Activated naive CD4-positive, alpha-beta T cell (primary cell): Measurements from ENCODE around the gene PCDH12.

Source experiments
- DNase-seq, 4 experiments: peaks; one replicate each; lab custom pipeline; 2025; lab: John Stamatoyannopoulos, UW

The PCDH12 gene

DNA sequence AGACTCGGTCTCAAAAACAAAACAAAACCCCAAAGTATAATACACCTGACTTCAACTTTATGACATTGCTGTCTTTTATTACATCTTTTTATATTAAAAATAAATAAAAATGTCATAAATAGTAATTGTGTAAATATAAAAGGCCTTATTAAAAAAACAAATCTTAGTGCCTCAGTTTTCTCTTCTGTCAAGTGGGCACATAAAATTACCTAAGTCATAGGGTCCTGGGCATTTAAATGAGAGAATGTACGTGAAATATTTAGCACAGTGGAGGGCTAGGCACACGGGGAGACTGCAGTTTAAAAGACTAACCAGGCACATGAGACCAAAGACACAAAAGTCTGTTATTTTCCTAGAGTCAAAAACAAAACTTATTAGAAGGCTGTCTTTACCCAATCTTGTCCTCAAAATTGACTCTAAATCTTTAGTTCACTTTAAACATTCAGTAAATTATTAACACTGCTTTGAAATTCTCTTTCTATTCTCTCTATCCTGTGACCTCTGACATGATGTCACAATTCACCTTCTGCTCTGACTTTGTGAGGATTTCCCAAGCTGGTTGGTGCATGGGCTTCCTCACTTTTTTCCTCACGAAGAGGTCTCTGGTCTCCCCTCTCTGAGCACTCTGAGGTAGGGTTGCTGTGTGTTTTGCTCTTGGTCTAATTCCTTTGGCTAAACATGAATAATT is 8.4 kb upstream of the PCDH12 start:
- DNase-seq = no peak

DNA sequence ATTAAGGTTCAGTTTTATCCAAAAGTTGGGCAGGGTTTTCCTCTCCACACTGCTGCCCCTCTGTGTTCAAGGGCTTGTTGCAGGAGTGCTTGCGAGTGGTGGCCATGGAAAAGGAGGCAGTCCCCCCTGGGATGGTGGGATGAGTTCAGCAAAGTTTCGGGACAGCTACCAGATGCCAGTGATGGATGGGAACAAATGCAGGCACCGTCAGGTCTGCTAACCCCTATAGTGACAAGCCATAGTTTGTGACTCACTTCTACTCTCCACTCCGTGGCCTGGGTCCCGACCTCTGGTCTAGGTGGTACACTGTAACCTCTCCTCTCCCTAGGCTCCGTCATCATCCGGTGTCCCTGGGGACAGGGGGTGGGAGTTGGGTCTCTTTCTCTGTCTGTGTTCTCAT is 7.1 kb upstream of the PCDH12 start:
- DNase-seq = no peak

DNA sequence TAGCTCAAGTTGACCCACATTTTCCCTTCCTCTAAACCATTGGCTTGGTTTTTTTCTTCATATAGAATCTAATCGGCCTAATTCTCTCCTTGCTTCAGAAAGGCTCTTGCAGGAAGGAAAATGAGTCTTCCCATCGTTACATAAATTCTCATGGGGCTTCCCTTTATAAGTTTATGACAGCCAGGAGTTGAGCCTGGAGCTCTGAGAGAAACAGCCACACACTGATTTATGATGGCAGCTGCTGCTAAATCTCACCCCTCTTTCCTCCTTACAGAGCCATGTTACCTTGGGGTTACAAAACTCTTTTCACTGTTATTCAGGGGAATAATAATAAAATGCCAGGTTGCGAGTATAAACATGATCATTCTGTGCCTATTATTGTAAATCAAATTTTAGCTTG is 5.7 kb upstream of the PCDH12 start:
- no peak for DNase-seq

DNA sequence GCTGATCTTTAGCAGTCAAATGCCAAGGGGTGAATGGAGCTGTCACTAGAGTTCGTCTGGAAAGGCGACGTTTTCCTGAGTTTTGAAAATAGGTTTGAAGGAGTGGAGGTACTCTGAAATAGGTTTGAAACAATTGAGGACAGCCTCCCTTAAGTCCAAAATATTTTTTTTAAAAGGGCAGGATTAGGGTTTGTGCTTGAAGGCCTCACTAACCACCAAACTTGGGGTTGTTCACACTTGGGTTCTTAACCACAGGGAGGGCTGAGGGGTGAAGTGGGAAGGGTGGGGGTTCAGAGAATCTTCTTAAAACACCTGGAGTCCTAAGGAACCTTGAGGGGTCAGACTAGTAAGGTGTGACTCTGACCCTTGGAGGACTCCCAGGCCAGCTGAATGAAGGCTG is 3.5 kb upstream of the PCDH12 start:
- DNase-seq = no peak

DNA sequence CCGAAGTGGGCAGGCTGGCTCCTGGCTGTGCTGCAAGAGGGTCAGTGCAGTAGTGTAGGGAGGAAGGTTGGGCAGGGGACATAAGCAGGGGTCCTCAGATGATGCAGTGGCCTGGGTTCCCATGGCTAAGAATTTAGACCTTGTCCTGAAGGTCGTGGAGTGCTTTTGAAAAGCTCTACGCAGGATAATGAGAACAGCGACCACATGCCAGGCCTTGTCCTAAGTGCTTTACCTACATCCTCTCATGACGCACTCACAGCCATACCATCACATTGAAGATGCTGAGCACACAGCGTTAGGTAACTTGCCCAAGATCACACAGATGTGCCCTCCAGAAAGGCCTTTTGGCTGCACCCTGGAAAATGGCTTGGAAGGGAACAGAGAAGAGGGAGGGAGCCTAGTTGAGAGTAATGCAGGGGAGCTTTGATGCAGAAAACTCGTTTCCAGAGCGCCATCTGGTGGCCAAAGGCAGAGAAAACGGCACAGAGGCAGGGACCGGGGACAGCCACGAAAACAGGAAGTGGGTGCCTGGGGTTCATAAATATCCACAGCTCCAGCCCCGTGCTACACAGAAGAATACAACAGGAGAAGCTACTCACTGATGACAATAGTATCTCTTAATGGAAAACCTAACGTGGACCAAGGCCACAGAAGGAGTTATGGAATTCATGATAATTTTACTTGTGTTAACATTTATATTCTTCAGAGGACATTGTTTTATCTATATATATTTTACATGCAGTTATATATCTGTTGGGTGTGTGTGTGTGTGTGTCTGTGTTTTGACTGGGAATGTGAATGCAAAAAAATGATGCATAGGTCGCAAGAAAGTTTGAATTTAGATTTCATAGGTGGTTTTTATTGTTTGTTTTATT is 2.7 kb upstream of the PCDH12 start:
- DNase-seq = peak; percentile 69 to 83 (median 76)

DNA sequence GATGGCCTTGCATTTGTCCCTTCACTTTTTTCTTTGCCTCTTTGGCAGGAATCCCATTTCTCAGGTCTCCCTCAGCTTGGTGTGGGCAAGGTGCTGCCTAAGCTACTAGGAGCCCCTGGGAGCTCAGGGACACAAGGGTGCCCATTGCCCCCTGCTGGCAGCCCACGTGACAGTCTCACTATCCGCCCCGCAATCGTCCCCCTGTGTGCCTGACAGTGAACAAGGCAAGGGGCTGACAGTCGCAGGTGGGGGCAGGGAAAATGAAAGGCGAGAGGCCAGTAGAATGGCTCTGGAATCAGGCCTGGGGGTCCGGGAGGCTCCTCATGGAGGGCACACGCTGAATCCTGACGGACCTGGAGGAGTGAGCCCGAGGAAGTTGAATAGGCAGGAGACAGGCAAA is 2.0 kb upstream of the PCDH12 start:
- DNase-seq = no peak

DNA sequence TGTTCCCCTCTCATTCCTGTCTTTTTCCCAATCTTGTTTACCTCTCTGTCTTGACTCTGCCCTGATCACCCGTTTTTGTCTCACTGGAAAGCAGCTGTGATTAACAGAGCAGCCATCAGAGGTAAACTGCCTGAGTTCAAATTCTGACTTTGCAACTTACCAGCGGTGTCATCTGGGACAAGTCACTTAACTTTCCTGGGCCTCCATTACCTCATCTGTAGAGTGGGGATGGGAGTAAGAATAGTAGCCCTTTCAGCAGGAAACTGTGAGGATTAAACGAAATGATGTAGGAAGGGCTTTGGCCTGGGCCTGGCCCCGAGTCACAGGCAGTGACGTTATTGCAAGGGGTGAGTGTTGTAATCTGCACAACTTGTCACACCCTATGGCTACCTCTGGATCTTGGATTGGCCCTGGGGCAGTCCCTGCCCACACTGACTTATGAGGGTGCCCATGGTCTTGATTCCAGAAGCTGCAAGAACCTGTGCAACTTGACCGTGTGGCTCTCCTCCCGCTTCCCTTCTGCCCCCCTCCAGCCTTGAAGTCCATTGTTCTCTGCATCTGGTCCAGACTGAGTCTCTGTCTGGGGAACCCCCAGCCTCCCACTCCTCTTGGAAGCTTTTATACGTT is 657 bp upstream of the PCDH12 start:
- no peak for DNase-seq

DNA sequence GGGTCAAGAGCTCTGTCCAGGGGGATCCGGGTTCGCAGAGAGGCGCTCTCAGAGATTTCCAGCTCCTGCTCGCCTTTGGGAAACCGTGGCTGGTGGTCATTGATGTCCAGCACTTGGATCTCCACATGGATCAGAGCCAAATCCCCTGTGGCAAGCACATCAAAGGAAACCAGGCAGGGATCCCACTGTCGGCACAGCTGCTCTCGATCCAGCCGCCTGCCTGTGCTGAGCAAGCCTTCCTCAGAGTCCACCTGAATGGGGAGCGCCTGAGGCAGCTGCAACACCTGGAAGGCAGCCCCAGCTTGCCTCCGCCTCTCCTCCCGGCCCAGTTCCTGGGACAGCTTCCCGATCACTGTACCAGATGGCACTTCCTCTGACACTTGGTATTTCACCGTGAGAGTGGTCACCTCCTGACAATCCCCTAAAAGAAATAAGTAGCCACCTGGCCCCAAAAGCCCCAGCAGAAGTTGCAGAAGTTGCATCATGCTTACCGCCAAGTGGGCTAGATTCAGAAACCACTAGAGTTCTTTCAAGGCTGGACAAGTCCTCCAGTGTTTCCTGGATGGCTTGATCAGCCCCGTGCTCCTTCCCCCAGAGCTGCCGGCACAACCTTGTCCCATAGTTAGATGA is 520 bp downstream of the PCDH12 start:
- no peak for DNase-seq

DNA sequence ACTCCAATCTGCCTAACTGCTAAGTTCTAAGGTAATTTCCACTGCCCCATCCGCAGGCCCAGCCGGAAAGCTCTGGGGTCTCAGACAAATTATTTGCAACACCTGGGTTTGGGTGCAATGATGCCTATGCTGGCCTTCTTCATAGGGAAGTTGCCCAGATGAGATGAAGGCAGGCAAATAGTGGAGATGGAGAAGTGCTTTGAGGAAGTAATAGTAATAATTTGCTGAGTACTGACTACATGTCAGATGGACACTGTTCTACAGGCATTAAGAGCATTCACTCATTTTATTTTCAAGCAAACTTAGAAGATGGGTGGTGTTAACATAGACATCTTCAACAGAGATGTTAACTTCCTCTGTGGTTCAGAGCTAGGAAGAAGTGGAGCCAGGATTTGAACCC is 3.8 kb downstream of the PCDH12 start:
- DNase-seq = no peak

DNA sequence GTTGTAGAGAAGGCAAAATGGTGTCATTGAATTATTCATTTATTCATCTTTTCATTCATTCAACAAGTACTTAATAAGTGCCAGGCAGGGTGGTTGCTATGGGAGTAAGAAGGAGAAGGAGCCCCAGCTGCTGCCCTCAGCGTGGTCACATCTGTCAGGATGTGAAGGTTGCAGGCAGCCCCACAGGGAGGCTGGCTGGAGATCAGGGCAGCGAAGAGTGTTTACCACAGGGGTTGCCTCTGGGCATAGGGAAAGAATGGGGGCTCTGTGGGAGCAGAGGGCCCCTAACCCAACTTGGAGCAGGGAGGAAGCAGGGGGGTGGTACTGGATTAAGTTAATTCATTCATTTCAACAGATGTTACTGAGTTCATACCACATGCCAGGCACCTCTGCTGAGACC is 6.0 kb downstream of the PCDH12 start:
- DNase-seq = no peak

DNA sequence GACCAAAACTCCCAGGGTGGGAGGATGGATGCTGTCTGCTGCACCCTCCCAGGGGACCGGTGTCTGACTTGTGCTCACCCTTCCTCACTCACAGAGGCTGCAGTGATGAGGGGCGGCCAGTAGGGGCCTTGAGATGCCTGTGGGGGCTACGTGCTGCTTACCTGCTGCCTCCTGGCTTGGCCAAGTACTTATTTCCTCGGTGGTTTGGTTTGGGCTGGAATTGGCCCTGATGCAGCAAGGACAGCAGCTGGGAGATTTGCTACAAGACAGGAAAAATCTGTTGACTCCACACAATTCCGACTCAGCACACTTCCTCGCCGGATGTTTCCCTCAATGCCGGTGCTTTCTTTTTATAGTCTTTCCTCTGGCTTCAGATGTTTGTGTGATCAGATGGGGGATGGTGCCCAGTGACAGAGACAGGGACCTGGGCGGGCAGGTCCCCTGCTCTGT is 6.6 kb downstream of the PCDH12 start:
- peak in 2 of 4 experiments; percentile 4 to 14 for DNase-seq

DNA sequence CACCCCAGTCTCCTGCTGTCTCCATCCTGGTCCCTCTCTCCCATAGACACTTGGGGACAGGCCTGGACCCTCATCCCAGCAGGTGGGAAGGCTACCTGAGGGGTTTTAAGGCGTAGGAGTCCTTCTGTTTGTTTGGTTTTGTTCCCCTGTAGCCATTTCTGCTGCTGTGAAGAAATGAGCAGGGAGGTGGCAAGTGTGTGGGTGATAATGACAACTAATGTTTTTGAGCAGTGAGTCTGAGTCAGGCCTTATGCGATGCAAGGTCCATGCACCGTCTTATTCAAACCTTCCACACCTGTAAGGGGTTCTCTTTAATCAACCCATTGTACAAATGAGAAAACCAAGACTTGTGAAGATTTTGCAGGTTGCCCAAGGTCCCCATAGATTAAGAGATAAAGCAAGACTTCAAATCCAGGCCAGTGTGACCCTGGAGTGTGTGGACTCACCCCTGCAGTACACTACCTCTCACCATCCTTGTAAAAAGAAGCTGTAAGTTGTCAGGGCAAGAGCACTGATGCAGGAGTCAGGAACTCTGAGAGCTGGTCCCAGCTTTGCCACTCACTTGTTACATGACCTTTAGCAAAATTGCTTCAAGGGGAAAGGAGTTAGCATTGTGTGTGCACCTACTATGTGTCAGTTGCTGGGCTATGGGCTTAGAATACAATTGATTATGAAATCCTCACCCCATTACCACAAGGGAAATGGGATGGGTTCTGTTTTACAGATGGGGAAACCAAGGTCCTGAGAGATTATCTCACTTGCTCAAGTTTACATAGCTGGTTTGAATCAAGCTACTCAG is 7.6 kb downstream of the PCDH12 start:
- DNase-seq = no peak

DNA sequence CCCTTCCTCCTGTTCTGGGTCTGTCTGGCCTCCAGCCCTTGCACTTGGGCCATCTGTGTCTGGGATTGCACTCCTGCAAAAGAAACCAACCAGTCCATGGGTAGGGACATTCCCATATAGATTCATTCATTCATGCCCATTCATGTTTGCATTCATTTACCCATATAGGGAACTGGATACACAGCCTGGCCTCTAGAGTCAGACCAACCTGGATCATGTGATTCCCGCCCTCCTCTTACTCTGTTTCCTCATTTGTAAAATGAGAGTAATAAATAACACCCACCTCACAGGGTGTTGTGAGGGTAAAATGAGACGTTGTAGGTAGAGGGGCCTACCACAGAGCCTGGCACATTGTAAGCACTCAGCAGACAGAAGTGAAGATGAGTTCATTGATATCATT is 8.5 kb downstream of the PCDH12 start:
- no peak for DNase-seq

DNA sequence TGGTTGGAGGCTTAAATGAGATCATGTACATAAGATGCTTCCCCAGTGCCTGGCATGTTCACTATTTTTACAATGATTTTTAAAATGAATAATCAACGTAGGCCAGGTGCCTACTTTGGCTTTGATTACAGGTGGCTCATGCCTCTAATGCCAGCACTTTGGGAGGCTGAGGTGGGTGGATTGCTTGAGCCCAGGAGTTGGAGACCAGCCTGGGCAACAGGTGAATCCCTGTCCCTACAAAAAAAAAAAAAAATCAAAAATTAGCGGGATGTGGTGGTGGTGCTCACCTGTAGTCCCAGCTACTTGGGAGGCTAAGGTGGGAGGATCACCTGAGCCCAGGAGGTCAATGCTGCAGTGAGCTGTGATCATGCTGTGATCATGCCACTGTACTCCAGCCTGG is 9.2 kb downstream of the PCDH12 start:
- DNase-seq = no peak

DNA sequence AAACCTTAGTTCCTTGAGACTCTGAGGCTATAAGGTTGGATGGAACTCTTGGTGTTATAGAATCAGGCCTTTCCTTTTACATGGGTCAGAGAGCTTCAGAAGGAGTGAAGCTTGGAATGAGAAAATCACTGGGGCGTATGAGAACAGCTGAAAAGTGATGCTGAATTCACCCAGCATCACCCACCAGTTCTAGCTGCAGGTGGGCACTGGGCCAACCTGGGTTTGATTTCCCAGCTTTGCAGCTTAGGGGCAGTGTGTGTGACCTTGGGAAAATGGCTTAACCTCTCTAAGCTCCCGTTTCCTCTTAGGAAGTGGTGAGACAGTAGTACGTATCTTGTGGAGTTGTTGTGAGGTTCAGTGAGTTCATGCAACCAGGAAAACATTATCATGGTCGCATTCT is 10.7 kb downstream of the PCDH12 start:
- no peak for DNase-seq

DNA sequence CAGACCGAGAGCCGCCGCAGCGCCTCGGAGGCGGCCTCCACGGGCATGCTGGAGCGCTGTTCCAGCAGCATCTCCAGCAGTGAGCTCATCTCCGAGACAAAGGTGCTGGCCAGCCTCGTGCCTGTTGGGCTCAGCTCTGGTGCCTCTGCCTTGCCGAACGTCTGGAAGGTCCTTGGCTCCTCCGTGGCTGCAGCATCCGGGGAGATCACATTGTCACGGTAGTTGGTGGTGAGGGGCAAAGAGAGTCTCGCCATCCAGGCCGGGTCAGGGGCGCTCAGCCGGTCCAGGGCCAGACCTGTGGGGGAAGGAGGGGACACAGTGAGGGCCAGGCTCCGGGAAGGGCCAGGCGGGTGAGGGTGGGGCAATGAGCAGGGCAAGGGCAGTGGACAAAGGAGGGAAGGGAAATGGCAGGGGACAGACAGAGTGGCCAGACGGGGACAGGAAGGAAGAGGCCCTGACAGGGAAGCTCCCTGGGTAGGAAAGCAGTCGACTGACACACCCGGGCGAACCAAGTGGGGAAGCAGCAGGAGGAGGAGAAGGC is 12.4 kb downstream of the PCDH12 start:
- DNase-seq = no peak

DNA sequence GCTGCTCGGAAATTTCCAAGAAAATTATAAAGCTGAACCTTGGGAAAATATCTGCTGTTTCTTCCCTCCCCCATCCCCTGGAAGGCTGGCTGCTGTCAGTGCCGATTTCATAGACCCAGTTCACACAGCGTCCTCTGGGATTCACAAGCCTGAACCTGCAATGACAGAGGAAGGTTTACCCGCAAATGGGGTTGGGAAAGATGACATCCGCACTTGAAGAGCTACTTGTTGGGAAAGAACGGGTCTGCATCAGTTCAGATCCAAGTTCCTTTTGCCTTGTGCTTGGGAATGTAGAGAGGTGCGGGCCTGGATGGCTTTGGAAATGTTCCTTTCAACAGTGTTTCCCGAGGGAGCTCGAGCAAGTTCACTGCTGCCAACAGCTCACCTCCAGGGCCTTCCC is 13.9 kb downstream of the PCDH12 start:
- no peak for DNase-seq

DNA sequence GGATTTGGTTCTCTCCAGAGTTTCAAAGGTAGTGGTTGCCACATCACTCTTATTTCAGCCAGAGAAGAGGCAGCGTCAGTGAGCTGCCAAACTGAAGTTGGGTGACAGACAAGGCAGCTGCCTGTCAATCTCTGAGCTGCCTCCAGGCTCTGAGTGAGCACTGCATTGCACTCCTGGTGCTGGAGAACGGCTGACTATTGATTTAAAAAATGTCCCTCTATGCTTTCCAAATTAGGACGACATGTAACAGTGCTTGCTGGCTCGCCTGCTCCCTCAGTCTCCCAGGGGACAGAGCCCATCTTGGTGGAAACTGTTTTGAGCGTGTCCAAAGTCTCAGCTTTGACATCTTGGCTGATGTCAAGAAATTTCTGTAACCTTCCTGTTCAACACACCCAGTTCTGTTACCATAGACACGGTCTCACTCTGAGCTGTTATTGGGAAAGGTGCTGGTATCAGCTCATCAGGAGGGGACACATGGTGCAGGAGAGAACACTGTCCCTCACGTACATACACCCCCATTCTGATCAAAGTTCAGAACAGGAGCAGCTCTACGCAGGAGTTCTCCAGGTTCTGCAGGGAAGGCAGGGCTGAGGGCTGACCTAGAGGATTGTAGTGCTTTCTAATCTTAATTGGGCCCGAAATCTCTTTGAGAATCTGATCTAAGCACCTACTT is 15.7 kb downstream of the PCDH12 start:
- no peak for DNase-seq

DNA sequence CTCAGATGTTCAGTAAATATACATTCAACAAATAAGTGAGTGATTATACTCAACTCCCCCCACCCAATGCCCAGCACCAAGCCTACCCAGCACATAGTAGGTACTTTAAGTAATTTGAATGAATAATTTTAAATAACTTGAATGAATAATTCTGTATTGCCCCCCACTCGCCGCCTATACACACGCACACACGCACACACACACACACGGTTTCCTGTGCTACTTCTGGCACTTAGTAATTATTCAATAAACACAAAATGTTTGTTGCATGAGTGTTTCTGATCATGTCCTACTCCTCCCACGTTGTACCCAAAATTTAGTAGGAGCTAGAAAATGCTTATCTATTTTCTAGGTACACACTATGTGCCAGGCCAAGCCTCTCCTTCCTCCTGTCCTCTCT is 16.2 kb downstream of the PCDH12 start:
- no peak for DNase-seq

DNA sequence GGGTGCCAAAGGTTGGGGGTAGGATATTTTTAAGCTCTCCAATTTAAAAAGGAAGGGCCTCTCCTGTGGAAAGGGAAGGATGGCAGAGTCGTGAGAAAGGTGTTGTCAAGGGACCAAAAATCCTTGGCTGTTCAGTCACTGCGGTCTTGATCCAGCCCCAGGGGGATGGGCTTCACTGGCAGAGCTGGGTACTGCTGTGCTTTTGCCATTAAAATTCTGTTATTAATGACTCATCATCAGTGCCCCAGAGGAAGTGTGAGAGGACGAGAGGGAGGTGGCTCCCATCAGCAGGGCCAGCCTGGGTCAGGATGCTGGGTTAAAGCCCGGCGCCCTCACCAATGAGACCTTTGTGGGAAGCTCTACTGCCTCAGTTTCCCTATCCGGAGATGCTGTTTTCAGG is 16.7 kb downstream of the PCDH12 start:
- no peak for DNase-seq

DNA sequence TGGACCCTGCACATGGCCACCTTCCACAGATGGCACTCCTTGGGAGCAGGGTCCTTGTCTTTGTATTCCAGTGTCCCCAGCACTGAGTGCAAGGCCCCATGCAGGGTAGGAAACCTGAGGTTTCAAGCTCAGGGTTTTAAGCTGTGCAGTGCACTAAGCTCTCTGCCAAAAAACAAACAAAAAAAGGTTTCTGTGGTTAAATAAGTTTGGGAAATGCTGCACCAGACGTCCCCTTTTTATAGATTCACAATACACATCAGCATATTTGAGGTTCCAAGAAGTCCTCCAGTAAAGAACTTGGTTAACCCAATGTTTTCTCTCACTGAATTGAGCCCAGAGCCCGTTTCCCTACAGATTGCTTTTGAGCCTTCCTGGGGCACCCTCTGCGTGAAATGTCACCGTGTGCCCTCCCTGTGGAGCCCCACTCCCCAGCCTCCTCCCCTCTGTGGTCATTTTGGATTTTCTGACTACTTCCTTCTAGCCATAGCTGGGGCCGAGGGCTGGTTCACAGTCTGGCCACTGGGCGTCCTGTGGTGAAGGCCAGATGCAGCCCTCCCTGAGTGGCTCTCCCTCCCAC is 17.2 kb downstream of the PCDH12 start:
- no peak for DNase-seq
